Naive thymus-derived CD4-positive, alpha-beta T cell (primary cell): Measurements from ENCODE around the gene LRRN2. TPM values are rescaled to one million over a fixed set of nuclear protein-coding genes. Genes with fewer than 3 reads are reported as not detected.

Experiments
- ATAC-seq: fragments of 150-1000 bp; cut with Tn5 transposase; 2 replicates; pipeline ENCODE4 v1.10.0; 2021; ENCODE audit warnings: mild to moderate bottlenecking, moderate library complexity
- CTCF ChIA-PET: fragments of 350-600 bp; sonication (Branson Sonifier 250); formaldehyde crosslinking; loops from one replicate; lab custom pipeline; 2021; ENCODE audit warnings: antibody characterized with exemption; lab: Charles Lee
- POLR2A ChIA-PET: fragments of 350-600 bp; sonication (Branson Sonifier 250); formaldehyde crosslinking; loops from one replicate; lab custom pipeline; 2021; ENCODE audit warnings: antibody characterized with exemption, inconsistent platforms; lab: Charles Lee
- DNase-seq, 9 donors: peaks; one replicate each; pipeline versions ENCODE4 v3.0.0 to v3.0.0-alpha.2; 2020 to 2022; ENCODE audit warnings: mixed read lengths in 1 of 9
- H3K27ac ChIP-seq: one replicate; pipeline ENCODE4 v1.7.0; 2013; ENCODE audit warnings: mild to moderate bottlenecking, low read depth, low read length, moderate library complexity
- H3K27me3 ChIP-seq, 2 donors: one replicate each; pipeline ENCODE4 v1.7.0; 2013; ENCODE audit warnings: low read length in 2 of 2, mild to moderate bottlenecking in 2 of 2, moderate library complexity in 2 of 2; ENCODE audit not compliant: control insufficient read depth in 2 of 2, insufficient read depth in 2 of 2
- H3K36me3 ChIP-seq, 3 experiments: 1 replicate in 2 of 3; 2 replicates in 1 of 3; pipeline ENCODE4 v1.7.0; 2013; ENCODE audit warnings: low read length in 3 of 3, mild to moderate bottlenecking in 3 of 3, moderate library complexity in 1 of 3; ENCODE audit not compliant: insufficient read depth in 3 of 3, control insufficient read depth in 2 of 3
- H3K4me1 ChIP-seq, 2 donors: one replicate each; pipeline ENCODE4 v1.7.0; 2013; ENCODE audit warnings: low read length in 2 of 2, mild to moderate bottlenecking in 2 of 2, moderate library complexity in 1 of 2; ENCODE audit not compliant: control insufficient read depth in 2 of 2, insufficient read depth in 2 of 2
- H3K4me3 ChIP-seq: 2 replicates; pipeline ENCODE4 v1.7.0; 2013; ENCODE audit warnings: mild to moderate bottlenecking, low read length
- H3K9me3 ChIP-seq, 3 experiments: 1 replicate in 2 of 3; 2 replicates in 1 of 3; pipeline ENCODE4 v1.7.0; 2013; ENCODE audit warnings: low read length in 3 of 3; ENCODE audit not compliant: control insufficient read depth in 2 of 3
- H3K27ac Mint-ChIP-seq, 9 donors: one replicate each; pipeline ENCODE4 v1.8.0; 2020 to 2022; ENCODE audit warnings: mixed read lengths in 9 of 9, mild to moderate bottlenecking in 8 of 9, moderate library complexity in 5 of 9, inconsistent platforms in 2 of 9
- H3K27me3 Mint-ChIP-seq, 5 donors: one replicate each; pipeline ENCODE4 v1.8.0; 2021 to 2022; ENCODE audit warnings: mixed read lengths in 5 of 5, mild to moderate bottlenecking in 1 of 5
- H3K36me3 Mint-ChIP-seq, 5 donors: one replicate each; pipeline ENCODE4 v1.8.0; 2020 to 2022; ENCODE audit warnings: mixed read lengths in 5 of 5, mild to moderate bottlenecking in 3 of 5, inconsistent platforms in 1 of 5
- H3K4me1 Mint-ChIP-seq, 7 donors: one replicate each; pipeline ENCODE4 v1.8.0; 2020 to 2022; ENCODE audit warnings: mixed read lengths in 7 of 7, mild to moderate bottlenecking in 3 of 7, inconsistent platforms in 1 of 7
- H3K4me3 Mint-ChIP-seq, 10 donors: one replicate each; pipeline ENCODE4 v1.8.0; 2020 to 2022; ENCODE audit warnings: mild to moderate bottlenecking in 10 of 10, mixed read lengths in 10 of 10, moderate library complexity in 6 of 10, inconsistent platforms in 2 of 10
- H3K9me3 Mint-ChIP-seq, 11 donors: one replicate each; pipeline ENCODE4 v1.8.0; 2020 to 2022; ENCODE audit warnings: mixed read lengths in 11 of 11, mild to moderate bottlenecking in 4 of 11, inconsistent platforms in 1 of 11, moderate library complexity in 1 of 11
- intact Hi-C, 2 donors: fragments of 100-400 bp; cut with micrococcal nuclease; formaldehyde crosslinking; loops; one replicate each; pipeline ENCODE4 v1.15.1; 2023
- polyA plus RNA-seq, 2 donors: library from polyadenylated mRNA; unstranded; fragments of 300-500 nt; fragmentation: Illumina TruSeq; gene quantifications; one replicate each; pipeline ENCODE4 v1.2.3, GENCODE V29; 2021
- total RNA-seq, 6 experiments: library from RNA in 5 of 6; stranded (reverse) in 5 of 6; gene quantifications; 1 replicate in 5 of 6; 2 replicates in 1 of 6; pipeline ENCODE4 v1.2.3 and lab custom pipeline; 2021 to 2026

LRRN2 gene
- total and polyA plus RNA-seq, 7 experiments from 2014 or later = 1.3 TPM; not detected in 6

DNA sequence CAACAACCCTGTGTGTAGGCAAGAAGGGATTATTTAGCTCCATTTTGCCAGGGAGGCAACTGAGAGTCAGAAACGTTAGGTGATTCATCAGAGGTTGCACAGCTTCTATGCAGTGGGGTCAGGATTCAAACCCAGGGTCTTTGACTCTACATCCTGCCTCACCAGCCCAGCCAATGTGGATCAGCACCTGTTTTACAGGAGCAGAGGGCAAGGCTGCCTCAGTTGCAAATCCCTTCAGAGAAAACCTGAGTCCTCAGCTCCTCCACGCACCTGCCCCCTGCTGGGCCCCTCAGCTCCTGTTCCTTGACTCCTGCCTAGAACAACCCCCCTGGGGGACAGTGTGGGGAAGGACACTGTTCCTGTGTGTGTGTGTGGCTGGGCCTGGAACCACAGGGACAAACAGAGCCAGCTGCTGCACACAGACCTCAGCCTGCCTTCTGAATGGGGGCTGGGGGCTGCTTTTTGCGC lies 61.6 kb downstream of the LRRN2 start:
- peak; percentile 63 for ATAC-seq
- H3K4me1 ChIP-seq = no peaks in the 10 kb centered on the region
- H3K27ac ChIP-seq = no peak overlapping the region
- Mint-ChIP-seq H3K9me3 (no peaks in the 10 kb centered on the region), H3K27me3 (no peaks in the 10 kb centered on the region), H3K27ac (no peak overlapping the region), H3K4me3 (no peak overlapping the region), H3K4me1 (no peaks in the 10 kb centered on the region), H3K36me3 (peaks cover 0 to 4% (median 0%) of the 10 kb centered on the region in 5 donors)
- peaks cover 0 to 4% (median 0%) of the 10 kb centered on the region in 3 experiments for H3K36me3 ChIP-seq
- peak in 5 of 9 donors; percentile 12 to 21 (median 18) for DNase-seq
- no peak overlapping the region for H3K4me3 ChIP-seq
- H3K9me3 ChIP-seq = no peaks in the 10 kb centered on the region
- H3K27me3 ChIP-seq = no peaks in the 10 kb centered on the region
- intact Hi-C loops = loop anchor here (1.0 to 5.0 kb wide), 2 partner anchors 57 to 59 kb away; no protein-coding TSS in a partner anchor
- CTCF ChIA-PET = no interaction called here
- POLR2A ChIA-PET = no interaction called here

DNA sequence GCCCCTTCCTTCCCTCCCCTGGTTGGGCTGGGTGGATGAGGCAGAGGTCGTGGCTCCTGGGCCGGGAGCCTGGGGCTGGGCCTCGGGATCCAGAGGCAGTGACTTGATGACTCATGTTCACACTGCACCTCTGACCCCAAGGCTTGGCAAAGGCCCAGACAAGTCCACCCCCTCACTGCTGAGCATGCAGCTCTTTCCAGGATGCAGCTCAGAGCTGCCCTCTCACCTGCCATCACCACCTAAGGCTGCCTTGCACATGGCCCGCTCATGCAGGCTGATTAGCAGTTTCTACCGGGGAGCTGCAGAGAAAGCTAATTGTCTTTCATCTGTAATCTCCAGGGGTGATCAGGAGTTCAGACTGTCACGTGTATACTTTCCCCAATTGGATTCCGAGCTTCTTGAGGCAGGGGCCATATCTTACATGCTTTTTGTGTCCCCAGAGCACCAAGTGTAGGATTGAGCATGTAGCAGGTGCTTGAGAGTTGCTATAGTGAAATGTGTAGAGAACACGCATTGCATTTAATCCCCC lies 62.1 kb downstream of the LRRN2 start:
- CTCF ChIA-PET = no interaction called here
- Histone ChIP-seq H3K36me3 (peaks cover 0 to 4% (median 0%) of the 10 kb centered on the region in 3 experiments), H3K27me3 (no peaks in the 10 kb centered on the region), H3K27ac (no peak overlapping the region), H3K4me1 (no peaks in the 10 kb centered on the region), H3K9me3 (no peaks in the 10 kb centered on the region), H3K4me3 (no peak overlapping the region)
- peaks cover 0 to 4% (median 0%) of the 10 kb centered on the region in 5 donors for H3K36me3 Mint-ChIP-seq
- H3K9me3 Mint-ChIP-seq = no peaks in the 10 kb centered on the region
- no peaks in the 10 kb centered on the region for H3K4me1 Mint-ChIP-seq
- no peak overlapping the region for H3K4me3 Mint-ChIP-seq
- intact Hi-C loops = loop anchor here in 1 of 2 donors (5.0 kb wide), 1 partner anchor 56 kb away; no protein-coding TSS in a partner anchor
- no peak for ATAC-seq
- POLR2A ChIA-PET = no interaction called here
- H3K27me3 Mint-ChIP-seq = no peaks in the 10 kb centered on the region
- no peak overlapping the region for H3K27ac Mint-ChIP-seq
- DNase-seq = no peak

DNA sequence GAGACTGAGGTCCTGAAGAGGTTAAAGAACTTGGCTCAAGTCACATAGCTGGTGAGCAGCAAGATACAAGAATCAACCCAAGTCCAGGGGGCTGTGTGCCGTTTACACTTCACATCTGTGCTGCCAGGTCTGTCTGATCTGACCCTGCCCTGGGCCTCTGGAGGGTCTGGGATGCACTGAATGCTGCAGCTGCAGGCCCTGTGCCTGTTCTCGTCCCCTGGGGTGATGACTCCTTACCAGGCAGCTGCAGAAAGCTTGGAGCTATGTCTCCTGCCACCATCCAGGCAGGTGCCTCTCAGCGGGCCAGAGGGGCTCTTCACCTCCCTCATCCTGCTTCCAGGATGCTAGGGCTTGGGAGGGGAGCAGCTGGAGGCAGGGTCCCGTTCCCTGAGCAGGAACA lies 63.5 kb downstream of the LRRN2 start:
- H3K36me3 ChIP-seq = peaks cover 0 to 4% (median 0%) of the 10 kb centered on the region in 3 experiments
- H3K27me3 Mint-ChIP-seq = no peaks in the 10 kb centered on the region
- no peak overlapping the region for H3K27ac ChIP-seq
- no peaks in the 10 kb centered on the region for H3K4me1 Mint-ChIP-seq
- no peak overlapping the region for H3K27ac Mint-ChIP-seq
- intact Hi-C loops = loop anchor here in 1 of 2 donors (5.0 kb wide), 1 partner anchor 55 kb away; no protein-coding TSS in a partner anchor
- POLR2A ChIA-PET = no interaction called here
- no peaks in the 10 kb centered on the region for H3K27me3 ChIP-seq
- ATAC-seq (no peak), DNase-seq (no peak)
- H3K9me3 ChIP-seq = no peaks in the 10 kb centered on the region
- H3K4me3 Mint-ChIP-seq = no peak overlapping the region
- no peak overlapping the region for H3K4me3 ChIP-seq
- peaks cover 0 to 4% (median 0%) of the 10 kb centered on the region in 5 donors for H3K36me3 Mint-ChIP-seq
- CTCF ChIA-PET = interaction anchor here (0.6 kb wide), 1 partner anchor 38 kb away, joined by 4 read pairs; no protein-coding TSS in a partner anchor
- no peaks in the 10 kb centered on the region for H3K4me1 ChIP-seq
- no peaks in the 10 kb centered on the region for H3K9me3 Mint-ChIP-seq

DNA sequence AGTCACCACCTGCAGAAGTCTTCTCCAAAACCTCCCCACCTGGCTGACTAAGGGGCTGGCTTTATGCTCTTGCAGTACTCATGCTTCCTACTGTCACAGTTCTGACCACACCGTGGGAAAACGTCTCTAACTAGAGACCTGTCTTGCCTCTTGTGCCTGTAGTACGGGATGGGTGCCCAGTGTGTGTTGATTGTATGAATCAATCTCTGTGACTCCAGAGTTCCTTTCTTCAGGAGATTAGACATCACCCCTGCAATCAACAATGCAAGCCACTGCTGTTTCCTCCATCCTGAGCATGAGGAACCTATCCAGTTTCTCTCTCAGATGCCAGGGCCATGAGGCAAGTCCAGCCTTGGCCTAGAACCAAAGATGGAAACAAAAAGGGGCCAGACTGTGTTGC lies 64.1 kb downstream of the LRRN2 start:
- H3K9me3 Mint-ChIP-seq = no peaks in the 10 kb centered on the region
- peaks cover 0 to 4% (median 0%) of the 10 kb centered on the region in 5 donors for H3K36me3 Mint-ChIP-seq
- DNase-seq (no peak), ATAC-seq (no peak)
- ChIA-PET CTCF (no interaction called here), POLR2A (no interaction called here)
- no peaks in the 10 kb centered on the region for H3K4me1 Mint-ChIP-seq
- no peaks in the 10 kb centered on the region for H3K4me1 ChIP-seq
- intact Hi-C loops = loop anchor here in 1 of 2 donors (5.0 kb wide), 1 partner anchor 54 kb away; no protein-coding TSS in a partner anchor
- H3K4me3 ChIP-seq = no peak overlapping the region
- H3K36me3 ChIP-seq = peaks cover 0 to 4% (median 0%) of the 10 kb centered on the region in 3 experiments
- H3K4me3 Mint-ChIP-seq = no peak overlapping the region
- no peaks in the 10 kb centered on the region for H3K9me3 ChIP-seq
- H3K27ac ChIP-seq = no peak overlapping the region
- H3K27ac Mint-ChIP-seq = peak overlapping the region in 1 of 9 donors; percentile 2
- no peaks in the 10 kb centered on the region for H3K27me3 ChIP-seq
- H3K27me3 Mint-ChIP-seq = no peaks in the 10 kb centered on the region

DNA sequence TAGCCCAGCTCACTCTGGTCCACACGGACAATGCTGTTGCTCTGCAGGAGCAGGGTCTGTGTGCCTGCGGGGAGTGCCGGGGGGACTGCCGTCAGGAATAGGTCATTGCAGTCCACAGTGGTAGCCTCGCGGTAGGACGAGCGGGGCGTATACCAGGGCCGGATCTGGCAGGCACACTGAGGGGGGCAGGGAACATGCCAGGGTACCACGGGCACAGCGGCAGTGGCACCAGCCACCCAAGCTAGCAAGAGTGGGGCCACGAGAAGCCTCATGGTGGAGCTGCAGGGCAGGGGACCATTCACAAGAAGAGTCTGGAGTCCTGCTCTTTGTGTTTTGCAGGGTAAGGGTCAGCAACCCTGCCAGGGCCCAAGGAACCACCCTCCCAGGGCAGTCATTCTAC lies 65.8 kb downstream of the LRRN2 start:
- POLR2A ChIA-PET = no interaction called here
- intact Hi-C loops = loop anchor here in 1 of 2 donors (5.0 kb wide), 1 partner anchor 52 kb away; no protein-coding TSS in a partner anchor
- H3K4me1 Mint-ChIP-seq = no peaks in the 10 kb centered on the region
- H3K36me3 ChIP-seq = peaks cover 0 to 4% (median 0%) of the 10 kb centered on the region in 3 experiments
- ATAC-seq = no peak
- H3K4me3 Mint-ChIP-seq = no peak overlapping the region
- H3K4me1 ChIP-seq = no peaks in the 10 kb centered on the region
- no peaks in the 10 kb centered on the region for H3K9me3 Mint-ChIP-seq
- DNase-seq = no peak
- CTCF ChIA-PET = no interaction called here
- H3K27ac Mint-ChIP-seq = no peak overlapping the region
- H3K27me3 ChIP-seq = no peaks in the 10 kb centered on the region
- peaks cover 0 to 4% (median 0%) of the 10 kb centered on the region in 5 donors for H3K36me3 Mint-ChIP-seq
- H3K27ac ChIP-seq = no peak overlapping the region
- H3K9me3 ChIP-seq = no peaks in the 10 kb centered on the region
- no peak overlapping the region for H3K4me3 ChIP-seq
- H3K27me3 Mint-ChIP-seq = no peaks in the 10 kb centered on the region

DNA sequence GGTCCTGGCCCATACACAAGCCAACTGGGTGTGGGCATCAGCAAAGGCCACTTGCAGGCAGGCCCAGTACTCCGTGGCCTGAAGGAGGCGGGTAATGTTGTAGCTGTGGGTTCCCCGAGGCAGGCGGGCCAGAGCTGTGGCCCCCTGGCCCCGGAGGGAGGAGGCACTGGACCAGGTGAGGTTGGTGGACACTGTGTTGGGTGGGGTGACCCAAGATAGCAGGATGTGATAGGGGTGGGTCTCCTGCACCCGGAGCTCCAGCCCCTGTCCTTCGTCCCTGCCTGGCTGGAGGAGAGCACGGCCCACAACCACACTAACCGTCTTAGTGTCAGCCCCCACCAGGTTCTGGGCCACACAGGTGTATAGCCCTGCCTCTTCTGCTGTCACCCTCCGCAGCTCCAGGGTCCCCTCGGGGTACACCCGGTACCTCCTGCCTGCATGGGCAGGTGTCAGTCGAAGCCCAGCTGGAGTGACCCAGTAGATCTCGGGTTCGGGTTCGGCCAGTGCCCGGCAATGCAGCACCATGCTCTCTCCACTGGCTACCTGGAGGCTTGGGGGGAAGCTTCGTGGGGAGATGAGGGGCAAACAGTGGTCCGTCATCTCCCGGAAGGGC lies 67.3 kb downstream of the LRRN2 start:
- peaks cover 0 to 4% (median 0%) of the 10 kb centered on the region in 3 experiments for H3K36me3 ChIP-seq
- Mint-ChIP-seq H3K27me3 (no peaks in the 10 kb centered on the region), H3K36me3 (peaks cover 0 to 4% (median 0%) of the 10 kb centered on the region in 5 donors), H3K27ac (no peak overlapping the region), H3K4me3 (no peak overlapping the region), H3K4me1 (no peaks in the 10 kb centered on the region), H3K9me3 (no peaks in the 10 kb centered on the region)
- H3K27me3 ChIP-seq = no peaks in the 10 kb centered on the region
- ChIA-PET CTCF (no interaction called here), POLR2A (no interaction called here)
- DNase-seq (no peak), ATAC-seq (no peak)
- H3K27ac ChIP-seq = no peak overlapping the region
- no peaks in the 10 kb centered on the region for H3K4me1 ChIP-seq
- no peaks in the 10 kb centered on the region for H3K9me3 ChIP-seq
- intact Hi-C loops = no loop called here
- H3K4me3 ChIP-seq = no peak overlapping the region
